Hypothalamus (tissue), 51 donors: ENCODE results near the gene APPL2.

Experiments
- DNase-seq, 51 donors: peaks; one replicate each; lab custom pipeline; 2025; lab: John Stamatoyannopoulos, UW

Gene APPL2

DNA sequence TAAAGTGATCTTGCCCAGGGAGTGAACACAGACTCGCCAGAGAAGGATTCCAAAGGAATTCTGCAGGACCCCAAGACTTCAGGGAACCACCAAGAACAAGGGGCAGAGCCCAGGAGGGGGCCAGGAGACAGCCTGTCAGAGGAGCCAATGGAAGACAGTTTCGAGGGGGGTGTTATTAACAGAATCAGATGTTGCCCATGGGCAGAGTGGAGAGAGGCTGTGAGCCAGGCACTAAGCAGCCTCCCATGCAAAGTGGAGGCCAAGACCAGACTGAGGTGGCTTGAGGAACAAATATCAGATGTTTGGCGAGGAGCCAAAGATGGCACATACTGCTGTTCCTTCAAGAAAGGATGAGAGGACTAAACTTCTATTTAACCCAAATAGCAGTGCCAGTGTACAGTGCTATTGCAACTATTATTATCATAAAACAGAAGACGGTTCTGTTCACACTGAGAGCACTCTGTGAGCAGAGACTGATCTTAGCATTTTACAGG is 12.6 kb downstream of the APPL2 start:
- DNase-seq, result no peak

DNA sequence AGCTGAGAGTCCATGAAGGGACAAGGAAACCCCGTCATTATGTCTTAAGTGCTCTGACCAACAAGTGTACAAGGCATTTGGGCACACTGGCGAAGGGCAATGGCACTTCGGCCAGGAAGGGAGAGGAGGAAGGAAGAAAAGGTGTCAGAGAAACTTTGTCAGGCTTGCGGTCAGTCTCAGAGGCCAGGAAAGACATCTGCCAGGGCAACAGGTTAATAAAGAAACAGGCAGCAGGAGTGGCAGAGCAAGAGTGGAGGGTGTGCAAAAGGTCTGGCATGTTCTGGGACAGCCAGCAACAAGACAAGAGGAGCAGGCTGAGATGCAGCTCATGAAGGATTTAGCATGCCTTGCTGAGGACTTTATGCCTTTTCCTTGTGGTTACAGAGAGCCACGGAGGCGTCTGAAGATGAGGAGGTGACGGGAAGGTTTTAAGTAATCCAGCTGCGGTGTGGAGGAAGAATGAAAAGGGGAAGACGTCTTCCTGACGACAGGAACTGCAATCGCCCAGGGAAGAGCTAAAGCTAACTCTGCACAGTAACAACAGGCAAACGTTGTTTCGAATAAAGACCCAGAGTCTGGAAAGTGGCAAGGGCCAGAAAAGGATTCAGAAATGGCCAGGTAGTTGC is 13.1 kb downstream of the APPL2 start:
- peak in 1 of 51 donors; percentile 7 for DNase-seq

DNA sequence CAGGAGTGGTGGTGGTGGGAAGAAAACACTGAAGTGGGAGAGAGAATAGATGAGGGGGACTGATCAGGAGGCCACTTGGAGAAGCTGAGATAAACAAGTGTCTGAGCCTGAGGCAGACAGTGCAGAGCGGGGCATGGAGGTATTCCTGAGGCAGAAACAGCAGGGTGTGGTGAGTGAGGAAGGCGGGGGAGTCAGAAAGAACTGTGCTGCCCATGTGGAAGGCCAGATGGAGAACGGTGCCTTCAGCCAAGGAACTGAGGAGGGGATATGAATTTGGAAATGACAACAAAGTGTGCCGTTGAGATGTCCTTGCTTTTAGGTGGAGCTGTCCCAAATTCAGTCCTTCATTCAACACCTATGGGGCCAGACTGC is 13.7 kb downstream of the APPL2 start:
- DNase-seq, result no peak

DNA sequence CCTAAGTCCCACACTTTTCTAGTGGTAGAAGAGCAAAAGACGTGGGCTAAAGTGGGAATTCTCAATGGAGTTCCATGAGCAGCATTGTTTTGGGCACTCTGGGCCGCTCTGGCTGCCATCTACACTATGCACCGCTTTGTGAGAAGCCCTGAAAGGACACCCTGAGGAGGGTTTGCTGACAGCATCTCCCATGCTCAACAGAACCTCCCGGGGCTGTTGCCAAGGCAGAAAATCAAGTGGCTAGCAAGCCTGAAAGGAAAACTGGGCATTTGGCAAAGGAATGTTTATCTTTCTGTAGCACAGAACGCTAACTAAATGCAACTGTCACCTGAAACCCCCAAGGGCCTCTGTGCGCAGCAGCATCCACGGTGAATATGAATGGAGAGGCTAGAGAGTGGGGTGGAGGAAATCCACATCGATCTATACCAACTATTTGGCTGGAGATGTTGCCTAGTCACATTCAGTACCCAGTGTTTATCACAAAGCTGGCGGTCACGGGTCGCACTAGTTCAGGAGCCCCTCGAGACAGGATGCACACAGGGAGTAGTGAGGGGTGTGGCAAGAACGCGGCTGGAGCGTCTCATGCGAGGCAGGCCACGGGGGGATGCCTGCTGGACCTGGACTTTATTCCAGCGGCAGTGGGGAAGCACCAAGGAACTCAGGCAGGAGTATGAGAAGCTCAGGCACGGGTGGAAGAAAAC is 14.2 kb downstream of the APPL2 start:
- peak in 15 of 51 donors; percentile 10 to 53 (median 26) for DNase-seq

DNA sequence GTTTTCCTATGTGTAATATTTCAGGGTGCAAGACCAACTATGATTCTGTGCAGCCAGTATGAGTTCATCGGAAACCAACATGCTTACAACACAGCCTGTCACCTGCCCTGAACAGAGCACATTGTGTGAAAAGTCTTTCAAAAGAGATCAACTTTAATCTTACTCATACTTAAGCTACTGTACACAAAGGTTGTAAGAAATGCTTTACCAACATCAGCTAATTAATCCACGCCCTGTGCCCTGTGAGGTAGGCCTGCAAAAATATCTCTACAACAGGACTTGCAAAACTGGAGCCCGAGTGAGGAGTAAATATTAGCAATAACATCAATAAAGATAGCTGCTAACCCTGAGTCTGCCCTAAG is 15.1 kb downstream of the APPL2 start:
- DNase-seq, result no peak

DNA sequence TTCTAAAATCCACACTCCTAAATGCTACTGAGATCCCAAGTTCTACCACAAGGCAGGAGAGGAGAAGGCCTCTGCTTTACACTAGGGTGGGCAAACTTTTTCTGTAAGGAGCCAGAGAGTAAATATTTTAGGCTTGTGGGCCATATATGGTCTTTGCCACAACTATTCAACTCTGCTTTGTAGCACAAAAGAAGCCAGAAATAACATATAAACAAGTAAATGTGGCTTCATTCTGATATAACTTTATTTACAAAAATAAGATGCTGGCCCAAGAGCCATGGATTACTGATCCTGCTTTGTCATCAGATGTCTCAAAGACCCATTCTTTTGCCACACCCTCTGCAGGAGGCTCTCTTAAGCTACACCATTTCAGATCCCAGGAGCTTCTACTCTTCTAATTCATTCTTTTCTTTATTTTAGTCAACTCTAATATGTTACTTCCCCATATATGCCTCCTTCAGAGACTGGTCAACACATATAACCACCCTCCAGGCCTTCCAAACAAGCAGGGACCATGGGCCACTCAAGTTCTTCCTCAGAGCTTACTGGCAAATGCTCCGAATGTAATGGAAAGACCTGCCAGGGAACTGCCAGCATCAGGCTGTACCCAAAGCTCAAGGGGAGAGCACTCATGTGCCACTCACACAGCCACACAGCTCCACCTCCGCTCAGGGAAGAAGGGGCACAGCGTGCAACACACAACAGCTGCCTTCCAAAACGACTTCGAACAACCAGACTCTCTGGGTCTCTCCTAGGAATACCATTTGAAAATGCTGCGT is 15.6 kb downstream of the APPL2 start:
- DNase-seq, result no peak

DNA sequence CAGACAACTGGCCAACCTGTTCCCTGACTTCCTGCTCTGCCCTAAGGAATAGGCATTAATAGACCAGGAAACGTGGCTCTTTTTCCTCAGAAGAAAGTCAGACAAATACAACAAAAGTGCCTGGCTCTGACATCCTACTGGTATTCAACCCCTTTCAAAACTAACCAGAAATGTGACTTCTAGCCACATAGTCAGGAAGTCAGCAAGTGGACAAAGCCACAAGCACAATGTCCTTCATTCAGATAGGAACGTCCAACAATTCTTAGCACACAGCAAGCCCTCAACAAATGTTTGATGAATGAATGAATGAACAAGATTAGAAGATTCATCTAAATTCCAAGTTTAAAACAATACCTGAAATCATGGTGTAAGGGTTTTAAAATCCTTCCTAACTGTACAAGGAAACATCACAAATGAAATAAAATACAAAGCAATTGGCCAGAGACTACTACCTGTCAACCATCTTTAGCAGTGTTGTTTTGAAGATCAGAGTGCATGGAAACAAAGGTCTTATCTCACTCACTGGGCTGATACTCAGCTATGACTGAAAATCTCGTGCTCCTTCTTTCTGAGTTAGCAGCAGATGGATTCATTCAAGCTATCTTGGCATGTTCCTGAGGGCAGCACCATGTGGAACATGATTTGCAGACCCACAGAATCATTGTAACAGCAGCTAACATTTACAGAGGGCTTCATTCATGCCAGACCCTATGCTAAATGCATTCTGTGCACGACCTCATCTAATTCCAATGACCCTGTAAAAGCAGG is 16.5 kb downstream of the APPL2 start:
- no peak for DNase-seq

DNA sequence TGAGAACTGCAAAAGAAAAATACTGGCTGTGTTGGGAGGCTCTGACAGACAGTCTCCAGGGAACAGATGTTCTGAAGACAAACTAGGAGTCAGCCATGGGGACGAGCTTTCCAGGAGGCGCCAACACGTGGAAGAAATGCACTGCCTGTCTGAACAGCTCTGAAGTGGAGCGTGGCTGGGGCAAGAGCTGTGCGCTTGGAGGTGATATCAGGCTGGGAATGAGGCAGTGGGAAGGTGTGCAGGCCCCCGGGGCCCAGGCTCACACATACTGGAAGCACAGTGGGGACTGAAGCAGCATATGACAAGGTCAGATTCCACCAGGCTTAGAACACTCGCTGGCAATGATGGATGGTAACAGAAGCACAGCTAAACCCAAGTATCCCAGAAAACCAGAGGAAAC is 17.5 kb downstream of the APPL2 start:
- peak in 1 of 51 donors; percentile 28 for DNase-seq

DNA sequence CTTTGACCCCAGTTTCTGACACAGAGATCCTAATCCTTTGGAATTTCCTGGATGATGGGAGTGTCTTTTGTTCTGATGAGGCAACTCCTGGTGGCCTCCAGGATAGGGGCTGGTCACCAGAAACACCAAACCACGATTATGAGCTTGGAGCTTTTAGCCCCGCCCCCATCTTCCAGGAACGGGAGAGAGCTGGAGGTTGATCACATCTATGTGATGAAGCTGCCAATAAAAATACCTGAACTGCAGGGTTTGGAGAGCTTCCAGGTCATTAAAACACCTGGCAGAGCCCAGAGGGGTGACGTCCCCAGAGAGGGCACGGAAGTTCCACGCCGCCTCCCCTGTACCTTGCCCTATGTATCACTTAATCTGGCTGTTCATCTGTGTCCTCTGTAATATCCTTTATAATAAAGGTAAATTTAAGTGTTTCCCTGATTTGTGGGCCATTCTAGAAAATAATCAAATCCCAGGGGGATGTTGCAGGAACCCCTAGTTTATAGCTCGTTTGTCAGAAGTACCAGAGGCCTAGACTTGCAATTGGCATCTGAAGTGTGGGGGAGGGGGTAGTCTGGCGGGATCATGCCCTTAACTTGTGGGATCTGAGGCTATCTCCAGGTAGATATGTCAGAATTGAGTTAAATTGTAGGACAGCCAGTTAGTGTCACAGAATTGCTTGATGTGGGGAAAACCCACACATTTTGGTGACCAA is 21.2 kb downstream of the APPL2 start:
- no peak for DNase-seq

DNA sequence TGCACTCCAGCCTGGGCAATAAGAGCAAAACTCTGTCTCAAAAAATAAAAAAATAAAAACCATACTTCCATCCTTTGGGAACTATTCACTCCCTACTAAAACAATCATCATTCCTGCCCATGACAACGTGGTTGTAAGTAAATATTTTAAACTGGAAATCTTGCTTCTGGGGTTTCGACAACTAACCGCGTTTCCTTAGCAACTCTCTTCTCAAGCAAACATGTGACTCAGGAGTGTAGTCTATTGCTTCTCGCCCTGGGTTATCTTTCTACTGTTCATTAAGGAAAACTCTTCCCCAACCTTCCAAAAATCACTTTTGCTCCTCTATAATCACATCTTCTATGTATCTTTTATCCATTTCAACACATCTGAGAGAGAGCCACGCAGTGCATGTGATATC is 21.8 kb downstream of the APPL2 start:
- DNase-seq, result no peak

DNA sequence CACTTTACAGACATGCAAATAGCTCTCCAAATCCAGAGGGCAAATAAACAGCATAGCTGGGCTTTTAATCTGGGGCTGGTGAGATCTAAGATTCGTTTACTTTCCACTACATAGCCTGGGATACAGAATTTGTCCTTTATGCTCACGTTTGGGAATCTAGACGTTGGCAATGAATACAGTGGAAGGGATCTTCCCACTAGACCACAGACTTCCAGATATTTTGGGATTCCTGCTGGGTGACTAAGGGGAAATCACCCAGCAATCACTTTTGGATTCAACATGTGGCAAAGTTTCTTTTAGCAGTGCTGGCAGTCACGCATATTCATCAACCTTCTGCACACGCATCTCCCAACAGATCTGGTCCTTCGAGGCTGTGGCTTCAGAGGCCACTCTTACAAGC is 23.5 kb downstream of the APPL2 start:
- DNase-seq, result no peak

DNA sequence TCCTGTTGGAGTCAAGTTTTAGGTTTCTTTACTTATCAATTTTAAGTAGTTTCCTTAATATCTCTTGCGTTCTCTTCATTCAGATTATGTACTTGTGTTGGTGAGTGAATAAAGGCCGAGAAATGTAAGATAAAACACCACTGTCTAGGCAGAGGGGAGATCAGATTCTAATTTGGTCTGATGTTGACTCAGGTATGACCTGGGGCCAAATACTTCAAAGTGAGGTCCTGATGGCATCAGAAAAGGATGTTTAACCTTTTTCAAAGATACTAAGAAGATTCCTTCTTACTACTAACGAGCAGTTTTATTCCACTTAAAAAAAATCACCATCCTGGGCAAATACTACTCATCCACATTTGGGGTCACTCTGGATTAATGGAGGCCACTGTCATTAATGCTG is 26.9 kb downstream of the APPL2 start:
- no peak for DNase-seq

DNA sequence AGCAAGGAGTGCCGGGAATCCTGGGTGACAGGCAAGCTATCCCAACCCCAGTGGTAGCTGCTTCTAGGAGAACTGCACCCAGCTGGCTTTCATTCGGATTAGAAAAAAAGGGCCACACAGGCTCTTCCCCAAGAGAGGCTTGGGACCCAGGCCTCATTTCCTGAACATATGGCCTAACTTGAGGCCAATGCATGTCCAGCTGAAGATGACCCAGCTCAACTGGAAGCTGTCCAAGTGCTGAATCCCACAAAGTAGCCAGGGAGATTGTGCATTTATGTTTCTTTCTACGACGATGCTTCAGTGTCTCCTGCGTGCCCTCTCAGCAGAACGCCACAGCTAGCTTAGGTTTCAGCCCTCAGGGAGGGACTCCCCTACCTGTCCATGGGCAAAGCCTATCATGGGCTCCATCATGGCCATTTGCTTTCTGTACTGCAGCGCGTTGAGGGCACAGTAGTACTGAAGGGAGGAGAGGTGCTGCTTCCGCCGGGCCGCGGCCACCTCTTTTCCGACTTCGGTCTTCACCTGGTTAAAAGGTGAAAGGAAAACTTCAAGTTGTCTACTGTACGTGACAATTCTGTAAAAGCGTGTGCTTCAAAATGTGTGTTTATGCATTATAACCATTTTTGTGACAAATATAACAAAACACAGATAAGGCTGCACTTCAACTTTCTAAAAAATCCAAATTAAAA is 29.1 kb downstream of the APPL2 start:
- DNase-seq, result no peak

DNA sequence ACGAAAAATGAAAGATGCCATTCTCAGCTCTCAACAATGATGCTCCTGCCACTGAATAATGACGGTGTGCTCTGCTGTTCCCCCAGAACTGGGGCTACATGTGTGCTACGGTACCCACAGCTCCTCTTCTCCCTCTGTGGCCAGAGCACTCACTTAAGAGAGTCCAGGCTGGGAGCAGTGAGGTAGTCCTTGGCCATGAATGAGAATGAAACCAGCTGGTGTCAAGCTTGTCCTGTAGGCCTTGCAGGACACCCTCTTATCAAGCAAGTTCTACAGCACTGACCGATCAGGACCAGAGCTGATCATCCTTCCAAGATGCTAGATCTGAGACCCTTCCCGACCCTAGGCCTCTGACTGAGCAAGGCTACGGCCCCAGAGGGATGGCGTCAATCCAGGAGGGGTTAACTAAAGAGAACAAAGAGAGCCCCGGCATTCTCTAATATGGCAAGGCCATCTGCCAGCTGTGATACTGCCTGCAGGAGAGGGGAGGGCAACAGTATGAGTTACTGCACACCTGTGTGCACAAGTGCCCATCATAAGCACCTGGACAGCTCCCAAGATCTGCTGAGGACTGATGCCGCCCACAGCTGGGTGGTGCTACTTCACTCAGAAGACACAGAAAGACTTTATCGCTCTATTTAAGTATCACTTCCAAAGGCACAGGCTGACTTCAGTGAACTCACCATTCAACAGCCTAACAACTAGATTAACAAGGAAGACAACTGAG is 30.5 kb downstream of the APPL2 start:
- DNase-seq, result no peak

DNA sequence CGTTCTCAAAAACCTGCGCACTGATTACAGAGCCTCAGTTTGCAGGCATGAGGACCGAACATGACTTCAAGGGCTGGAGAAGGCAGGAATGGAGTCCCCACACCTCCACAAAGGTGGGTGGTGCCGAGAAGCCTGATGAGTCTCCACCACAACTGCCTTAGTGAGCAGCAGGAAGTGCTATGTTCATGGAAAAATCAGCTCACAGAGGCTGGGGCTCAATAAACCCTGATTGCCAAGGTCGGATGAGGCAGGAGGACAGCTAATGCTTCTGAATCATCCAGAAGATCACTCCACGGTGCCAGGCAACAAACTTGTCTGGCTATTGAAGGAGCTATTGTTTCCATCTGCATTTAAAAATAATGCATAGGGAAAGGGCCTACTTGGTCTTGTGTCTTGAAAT is 31.1 kb downstream of the APPL2 start:
- peak in 1 of 51 donors; percentile 23 for DNase-seq

DNA sequence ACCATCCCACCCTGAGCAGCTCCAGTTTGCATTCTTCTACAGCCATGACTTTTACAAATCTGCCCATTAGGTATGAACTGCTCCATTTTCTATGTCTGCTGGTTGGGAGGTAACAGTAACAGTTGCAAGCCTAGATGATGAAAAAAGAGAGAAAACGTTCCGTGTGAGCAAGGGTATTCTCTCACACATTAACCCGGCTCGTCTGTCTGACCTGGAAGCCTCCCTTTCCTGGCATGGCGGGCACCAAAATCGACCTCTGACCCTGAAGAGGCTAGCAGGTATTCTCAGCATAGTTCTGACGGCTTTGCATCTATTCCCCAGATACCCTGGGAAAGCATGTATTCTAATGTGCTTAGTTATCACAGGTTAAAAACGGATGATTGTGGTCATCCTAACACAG is 31.8 kb downstream of the APPL2 start:
- no peak for DNase-seq

DNA sequence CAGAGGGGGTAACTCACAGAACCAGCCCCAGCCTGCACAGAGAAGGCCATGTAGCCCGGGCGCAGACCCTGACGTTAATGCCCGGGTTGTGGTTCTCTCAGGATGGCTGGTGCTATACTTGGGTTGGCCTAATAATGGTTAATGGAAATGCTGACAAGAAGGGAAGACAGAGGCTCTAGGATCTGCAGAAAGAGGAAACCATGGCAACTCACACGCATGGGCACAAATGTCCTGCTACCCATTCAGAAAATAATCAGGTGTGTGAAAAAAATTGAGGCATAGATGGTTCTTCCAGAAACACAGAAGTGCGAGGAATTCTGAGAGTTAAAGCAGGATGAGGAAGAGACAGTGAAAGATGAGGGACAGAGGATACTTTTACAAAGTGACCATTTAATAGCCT is 33.8 kb downstream of the APPL2 start:
- DNase-seq, result peak in 3 of 51 donors; percentile 15 to 22 (median 16)

DNA sequence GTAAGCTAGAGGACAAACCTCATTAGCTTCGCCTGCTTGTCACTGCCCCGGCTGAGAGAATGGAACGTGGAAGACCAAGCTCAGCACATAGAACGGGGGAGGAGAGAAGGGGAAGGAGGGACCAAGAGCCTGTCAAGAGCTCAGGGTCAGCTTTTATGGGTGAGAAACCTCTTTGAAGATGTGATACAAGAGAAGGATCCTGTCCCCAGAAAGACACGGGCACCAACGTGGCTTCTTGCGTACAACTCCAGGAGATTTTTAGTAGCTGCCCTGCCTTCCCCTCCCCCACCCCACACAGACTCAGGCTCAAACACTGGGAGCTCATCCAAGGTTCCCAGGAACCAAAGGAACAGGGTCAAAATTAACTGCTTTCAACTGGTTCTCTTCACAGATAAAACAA is 34.7 kb downstream of the APPL2 start:
- DNase-seq, result peak in 13 of 51 donors; percentile 9 to 36 (median 20)

DNA sequence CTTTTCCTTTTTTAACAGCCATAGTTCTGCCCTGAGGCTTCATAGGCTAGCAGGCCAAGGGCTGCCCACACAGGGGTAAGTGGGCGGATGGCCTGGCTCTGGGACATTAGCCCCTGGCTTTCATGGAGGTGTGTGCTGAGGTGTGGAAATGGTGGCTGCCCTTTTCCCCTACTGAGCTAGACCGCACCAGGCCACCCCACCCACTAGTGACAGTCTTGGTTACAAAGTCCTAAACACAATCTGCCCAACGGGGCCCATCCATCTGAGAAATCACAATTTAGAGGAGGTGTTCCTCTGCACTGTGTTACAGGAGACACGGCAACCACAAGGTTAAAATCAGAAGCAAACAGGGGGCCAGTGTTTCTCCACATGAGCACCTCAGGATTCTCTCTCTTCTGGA is 35.6 kb downstream of the APPL2 start:
- no peak for DNase-seq
